GM23338 (cell line): Measurements from ENCODE around the gene CYP51A1. TPM values are rescaled to one million over a fixed set of nuclear protein-coding genes. Genes with fewer than 3 reads are reported as not detected.

Experiments
- ATAC-seq: fragments of 200-7000 bp; cut with Tn5 transposase; 3 replicates; pipeline ENCODE4 v1.9.1; 2020
- DNase-seq: peaks from one replicate; pipeline ENCODE4 v3.0.0-alpha.2; 2015; ENCODE audit warnings: low spot score
- H2AFZ ChIP-seq: fragments of 200-600 bp; sonication (generic); 2 replicates; pipeline ENCODE4 v1.8.0; 2016; ENCODE audit warnings: antibody characterized with exemption, mild to moderate bottlenecking, moderate library complexity
- H3F3A ChIP-seq: fragments of 200-600 bp; sonication (generic); replicated peaks from 2 replicates; pipeline ENCODE4 v1.8.0; 2017; ENCODE audit warnings: antibody characterized with exemption, mixed run types, low read depth
- H3K27ac ChIP-seq: fragments of 200-600 bp; sonication (generic); 2 replicates; pipeline ENCODE4 v1.6.1; 2016; ENCODE audit warnings: low read depth
- H3K27me3 ChIP-seq: fragments of 200-600 bp; sonication (generic); 2 replicates; pipeline ENCODE4 v1.8.0; 2016; ENCODE audit warnings: mild to moderate bottlenecking, mixed run types, moderate library complexity; ENCODE audit not compliant: insufficient read depth
- H3K36me3 ChIP-seq: fragments of 200-600 bp; sonication (generic); 2 replicates; pipeline ENCODE4 v1.8.0; 2016; ENCODE audit warnings: mild to moderate bottlenecking; ENCODE audit not compliant: insufficient read depth
- H3K4me1 ChIP-seq: fragments of 200-600 bp; sonication (generic); 2 replicates; pipeline ENCODE4 v1.8.0; 2016; ENCODE audit warnings: mild to moderate bottlenecking, moderate library complexity; ENCODE audit not compliant: insufficient read depth
- H3K4me2 ChIP-seq: fragments of 200-600 bp; sonication (generic); 2 replicates; pipeline ENCODE4 v1.7.1; 2017; ENCODE audit warnings: mixed run types
- H3K4me3 ChIP-seq: fragments of 200-600 bp; sonication (generic); 2 replicates; pipeline ENCODE4 v1.6.1; 2016; ENCODE audit warnings: mixed run types
- H3K79me2 ChIP-seq: fragments of 200-600 bp; sonication (generic); replicated peaks from 2 replicates; pipeline ENCODE4 v1.8.0; 2017; ENCODE audit warnings: mild to moderate bottlenecking; ENCODE audit not compliant: insufficient read depth
- H3K9me2 ChIP-seq: fragments of 200-600 bp; sonication (generic); 2 replicates; pipeline ENCODE4 v1.8.0; 2017; ENCODE audit not compliant: insufficient read depth
- H4K20me1 ChIP-seq: fragments of 200-600 bp; sonication (generic); replicated peaks from 2 replicates; pipeline ENCODE4 v1.8.0; 2017; ENCODE audit warnings: mild to moderate bottlenecking; ENCODE audit not compliant: insufficient read depth
- H3K27ac Mint-ChIP-seq: 2 replicates; pipeline ENCODE4 v1.8.0; 2020; ENCODE audit warnings: inconsistent platforms, mild to moderate bottlenecking, moderate library complexity, mixed read lengths
- H3K27me3 Mint-ChIP-seq: 3 replicates; pipeline ENCODE4 v1.8.0; 2022; ENCODE audit warnings: low read depth, mild to moderate bottlenecking, moderate library complexity, mixed read lengths, inconsistent platforms; ENCODE audit not compliant: insufficient read depth, poor library complexity
- H3K36me3 Mint-ChIP-seq: 3 replicates; pipeline ENCODE4 v1.8.0; 2021; ENCODE audit warnings: low read depth, mild to moderate bottlenecking, inconsistent platforms, moderate library complexity, mixed read lengths
- H3K4me1 Mint-ChIP-seq: 3 replicates; pipeline ENCODE4 v1.8.0; 2020; ENCODE audit warnings: mild to moderate bottlenecking, inconsistent platforms, mixed read lengths
- H3K4me3 Mint-ChIP-seq: 3 replicates; pipeline ENCODE4 v1.8.0; 2021; ENCODE audit warnings: moderate library complexity, mild to moderate bottlenecking, inconsistent platforms, mixed read lengths
- H3K9me3 Mint-ChIP-seq: 3 replicates; pipeline ENCODE4 v1.8.0; 2020; ENCODE audit warnings: moderate library complexity, mild to moderate bottlenecking, inconsistent platforms, mixed read lengths
- CREB1 ChIP-seq: fragments of 250-450 bp; sonication (Bioruptor Pico); IDR thresholded peaks from 2 replicates; pipeline ENCODE4 v1.5.0; 2020; ENCODE audit warnings: low read depth, mild to moderate bottlenecking, moderate library complexity
- EZH2 ChIP-seq: fragments of 200-600 bp; sonication (generic); IDR thresholded peaks from one replicate; pipeline ENCODE4 v1.8.0; 2017; ENCODE audit warnings: antibody characterized with exemption, mild to moderate bottlenecking, low read depth; ENCODE audit not compliant: unreplicated experiment
- EZH2phosphoT487 ChIP-seq: fragments of 200-600 bp; sonication (generic); IDR thresholded peaks from one replicate; pipeline ENCODE4 v1.8.1; 2018; ENCODE audit warnings: antibody characterized with exemption; ENCODE audit not compliant: unreplicated experiment
- JUNB ChIP-seq: IDR thresholded peaks from one replicate; pipeline ENCODE4 v1.6.1; 2016; ENCODE audit warnings: antibody characterized with exemption; ENCODE audit not compliant: unreplicated experiment
- NANOG ChIP-seq: IDR thresholded peaks from 2 replicates; pipeline ENCODE4 v1.6.1; 2016; ENCODE audit warnings: antibody characterized with exemption, borderline replicate concordance
- POLR2AphosphoS5 ChIP-seq: IDR thresholded peaks from 2 replicates; pipeline ENCODE4 v1.6.1; 2016; ENCODE audit warnings: antibody characterized with exemption, low read depth
- ZNF331 ChIP-seq: fragments of 250-450 bp; sonication (Bioruptor Pico); IDR thresholded peaks from 2 replicates; pipeline ENCODE4 v1.5.0; 2020; ENCODE audit warnings: low read depth, mild to moderate bottlenecking, moderate library complexity
- polyA plus RNA-seq: library from polyadenylated mRNA; unstranded; fragments of >200 nt; fragmentation: Nextera tagmentation; extraction: Ambion mirVana; gene quantifications from 2 replicates; pipeline ENCODE4 v1.2.1, GENCODE V29; 2016
- total RNA-seq: library from RNA; depleted of rRNA; stranded (reverse); fragments of >200 nt; shearing (Covaris generic); gene quantifications from 2 replicates; pipeline ENCODE4 v1.2.3, GENCODE V29; 2014
- TF ChIP-seq, protein P1 (sequence below): fragments of 250-450 bp; sonication (Bioruptor Pico); IDR thresholded peaks from 2 replicates; pipeline ENCODE4 v1.5.0; 2020; ENCODE audit warnings: mild to moderate bottlenecking, moderate library complexity
- TF ChIP-seq, protein P2 (sequence below), 2 experiments: fragments of 200-600 bp in 1 of 2; sonication (generic) in 1 of 2; conservative IDR thresholded peaks; 2 replicates each; pipeline versions ENCODE4 v1.5.1 to v1.6.1; 2016 to 2017; ENCODE audit warnings: antibody characterized with exemption in 2 of 2, low read depth in 2 of 2, mild to moderate bottlenecking in 2 of 2, moderate library complexity in 1 of 2
- TF ChIP-seq, protein P3 (sequence below): IDR thresholded peaks from one replicate; pipeline ENCODE4 v1.6.1; 2018; ENCODE audit warnings: antibody characterized with exemption; ENCODE audit not compliant: unreplicated experiment
- TF ChIP-seq, protein P4 (sequence below): IDR thresholded peaks from 2 replicates; pipeline ENCODE4 v1.6.1; 2016; ENCODE audit warnings: antibody characterized with exemption

The CYP51A1 gene
- total and polyA plus RNA-seq, 2 experiments from 2014 or later = 65.6 to 163 TPM

DNA sequence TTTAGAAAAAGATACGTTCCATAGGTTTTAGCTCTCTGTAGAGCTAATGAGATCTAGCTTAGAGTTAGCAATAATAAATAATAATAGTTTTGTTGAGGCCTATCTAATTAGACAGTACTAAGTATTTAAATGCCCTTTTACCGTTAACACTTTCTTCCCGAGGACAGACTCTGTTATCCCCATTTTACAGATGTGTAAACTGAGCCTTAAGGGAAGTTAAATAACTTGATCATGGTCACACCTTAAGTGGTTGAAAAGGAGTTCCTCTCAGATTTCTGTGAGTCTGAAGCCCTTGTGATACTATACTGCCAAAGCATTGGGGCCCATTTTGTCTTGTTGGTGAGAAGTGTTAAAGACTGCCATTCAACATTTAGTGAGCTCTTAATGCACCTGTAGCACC, 61.6 kb downstream of the CYP51A1 start (continued):
- TF ChIP-seq, protein P1, sequence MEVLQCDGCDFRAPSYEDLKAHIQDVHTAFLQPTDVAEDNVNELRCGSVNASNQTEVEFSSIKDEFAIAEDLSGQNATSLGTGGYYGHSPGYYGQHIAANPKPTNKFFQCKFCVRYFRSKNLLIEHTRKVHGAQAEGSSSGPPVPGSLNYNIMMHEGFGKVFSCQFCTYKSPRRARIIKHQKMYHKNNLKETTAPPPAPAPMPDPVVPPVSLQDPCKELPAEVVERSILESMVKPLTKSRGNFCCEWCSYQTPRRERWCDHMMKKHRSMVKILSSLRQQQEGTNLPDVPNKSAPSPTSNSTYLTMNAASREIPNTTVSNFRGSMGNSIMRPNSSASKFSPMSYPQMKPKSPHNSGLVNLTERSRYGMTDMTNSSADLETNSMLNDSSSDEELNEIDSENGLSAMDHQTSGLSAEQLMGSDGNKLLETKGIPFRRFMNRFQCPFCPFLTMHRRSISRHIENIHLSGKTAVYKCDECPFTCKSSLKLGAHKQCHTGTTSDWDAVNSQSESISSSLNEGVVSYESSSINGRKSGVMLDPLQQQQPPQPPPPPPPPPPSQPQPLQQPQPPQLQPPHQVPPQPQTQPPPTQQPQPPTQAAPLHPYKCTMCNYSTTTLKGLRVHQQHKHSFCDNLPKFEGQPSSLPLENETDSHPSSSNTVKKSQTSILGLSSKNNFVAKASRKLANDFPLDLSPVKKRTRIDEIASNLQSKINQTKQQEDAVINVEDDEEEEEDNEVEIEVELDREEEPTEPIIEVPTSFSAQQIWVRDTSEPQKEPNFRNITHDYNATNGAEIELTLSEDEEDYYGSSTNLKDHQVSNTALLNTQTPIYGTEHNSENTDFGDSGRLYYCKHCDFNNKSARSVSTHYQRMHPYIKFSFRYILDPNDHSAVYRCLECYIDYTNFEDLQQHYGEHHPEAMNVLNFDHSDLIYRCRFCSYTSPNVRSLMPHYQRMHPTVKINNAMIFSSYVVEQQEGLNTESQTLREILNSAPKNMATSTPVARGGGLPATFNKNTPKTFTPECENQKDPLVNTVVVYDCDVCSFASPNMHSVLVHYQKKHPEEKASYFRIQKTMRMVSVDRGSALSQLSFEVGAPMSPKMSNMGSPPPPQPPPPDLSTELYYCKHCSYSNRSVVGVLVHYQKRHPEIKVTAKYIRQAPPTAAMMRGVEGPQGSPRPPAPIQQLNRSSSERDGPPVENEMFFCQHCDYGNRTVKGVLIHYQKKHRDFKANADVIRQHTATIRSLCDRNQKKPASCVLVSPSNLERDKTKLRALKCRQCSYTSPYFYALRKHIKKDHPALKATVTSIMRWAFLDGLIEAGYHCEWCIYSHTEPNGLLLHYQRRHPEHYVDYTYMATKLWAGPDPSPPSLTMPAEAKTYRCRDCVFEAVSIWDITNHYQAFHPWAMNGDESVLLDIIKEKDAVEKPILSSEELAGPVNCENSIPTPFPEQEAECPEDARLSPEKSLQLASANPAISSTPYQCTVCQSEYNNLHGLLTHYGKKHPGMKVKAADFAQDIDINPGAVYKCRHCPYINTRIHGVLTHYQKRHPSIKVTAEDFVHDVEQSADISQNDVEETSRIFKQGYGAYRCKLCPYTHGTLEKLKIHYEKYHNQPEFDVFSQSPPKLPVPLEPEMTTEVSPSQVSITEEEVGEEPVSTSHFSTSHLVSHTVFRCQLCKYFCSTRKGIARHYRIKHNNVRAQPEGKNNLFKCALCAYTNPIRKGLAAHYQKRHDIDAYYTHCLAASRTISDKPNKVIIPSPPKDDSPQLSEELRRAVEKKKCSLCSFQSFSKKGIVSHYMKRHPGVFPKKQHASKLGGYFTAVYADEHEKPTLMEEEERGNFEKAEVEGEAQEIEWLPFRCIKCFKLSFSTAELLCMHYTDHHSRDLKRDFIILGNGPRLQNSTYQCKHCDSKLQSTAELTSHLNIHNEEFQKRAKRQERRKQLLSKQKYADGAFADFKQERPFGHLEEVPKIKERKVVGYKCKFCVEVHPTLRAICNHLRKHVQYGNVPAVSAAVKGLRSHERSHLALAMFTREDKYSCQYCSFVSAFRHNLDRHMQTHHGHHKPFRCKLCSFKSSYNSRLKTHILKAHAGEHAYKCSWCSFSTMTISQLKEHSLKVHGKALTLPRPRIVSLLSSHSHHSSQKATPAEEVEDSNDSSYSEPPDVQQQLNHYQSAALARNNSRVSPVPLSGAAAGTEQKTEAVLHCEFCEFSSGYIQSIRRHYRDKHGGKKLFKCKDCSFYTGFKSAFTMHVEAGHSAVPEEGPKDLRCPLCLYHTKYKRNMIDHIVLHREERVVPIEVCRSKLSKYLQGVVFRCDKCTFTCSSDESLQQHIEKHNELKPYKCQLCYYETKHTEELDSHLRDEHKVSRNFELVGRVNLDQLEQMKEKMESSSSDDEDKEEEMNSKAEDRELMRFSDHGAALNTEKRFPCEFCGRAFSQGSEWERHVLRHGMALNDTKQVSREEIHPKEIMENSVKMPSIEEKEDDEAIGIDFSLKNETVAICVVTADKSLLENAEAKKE (CRISPR knock-in tag) = no peak
- no peak for TF ChIP-seq CREB1

DNA sequence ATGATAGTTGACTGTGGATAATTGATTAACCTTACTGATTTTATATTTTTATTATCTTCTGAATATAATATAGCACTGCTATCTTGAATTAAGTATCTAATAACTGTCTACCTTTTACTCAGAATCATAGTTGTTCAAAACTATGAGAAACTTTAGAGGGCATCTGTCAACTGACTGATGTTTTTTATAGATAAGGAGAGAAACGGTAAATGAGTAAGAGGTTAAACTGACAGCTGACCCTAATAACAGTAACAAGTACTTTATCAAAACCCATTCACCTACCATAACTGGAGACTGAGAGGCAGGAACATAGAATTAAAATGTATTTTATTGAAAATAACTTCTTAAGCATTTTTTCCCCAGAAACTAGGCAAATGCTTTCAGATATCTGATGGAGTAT, 62.2 kb downstream of the CYP51A1 start:
- no peak for DNase-seq
- Mint-ChIP-seq H3K27me3 (no peaks in the 10 kb centered on the region), H3K9me3 (no peaks in the 10 kb centered on the region), H3K4me1 (no peaks in the 10 kb centered on the region), H3K4me3 (no peak overlapping the region), H3K27ac (no peak overlapping the region), H3K36me3 (peaks cover 17% of the 10 kb centered on the region; the same call in 2 of the 3 replicates)
- Histone ChIP-seq H3K4me3 (no peak overlapping the region), H3K27ac (no peak overlapping the region), H3K27me3 (no peaks in the 10 kb centered on the region), H3F3A (no peaks in the 10 kb centered on the region), H2AFZ (no peak overlapping the region), H4K20me1 (no peaks in the 10 kb centered on the region), H3K9me2 (no peaks in the 10 kb centered on the region), H3K36me3 (peaks cover 3% of the 10 kb centered on the region; the same call in 1 of the 2 replicates), H3K4me2 (no peak overlapping the region), H3K79me2 (no peaks in the 10 kb centered on the region), H3K4me1 (no peaks in the 10 kb centered on the region)
- ATAC-seq = no peak
- TF ChIP-seq JUNB (no peak), POLR2AphosphoS5 (no peak), EZH2 (no peak), ZNF331 (CRISPR knock-in tag) (no peak), CREB1 (no peak), EZH2phosphoT487 (no peak), NANOG (no peak)
- TF ChIP-seq, protein P2, sequence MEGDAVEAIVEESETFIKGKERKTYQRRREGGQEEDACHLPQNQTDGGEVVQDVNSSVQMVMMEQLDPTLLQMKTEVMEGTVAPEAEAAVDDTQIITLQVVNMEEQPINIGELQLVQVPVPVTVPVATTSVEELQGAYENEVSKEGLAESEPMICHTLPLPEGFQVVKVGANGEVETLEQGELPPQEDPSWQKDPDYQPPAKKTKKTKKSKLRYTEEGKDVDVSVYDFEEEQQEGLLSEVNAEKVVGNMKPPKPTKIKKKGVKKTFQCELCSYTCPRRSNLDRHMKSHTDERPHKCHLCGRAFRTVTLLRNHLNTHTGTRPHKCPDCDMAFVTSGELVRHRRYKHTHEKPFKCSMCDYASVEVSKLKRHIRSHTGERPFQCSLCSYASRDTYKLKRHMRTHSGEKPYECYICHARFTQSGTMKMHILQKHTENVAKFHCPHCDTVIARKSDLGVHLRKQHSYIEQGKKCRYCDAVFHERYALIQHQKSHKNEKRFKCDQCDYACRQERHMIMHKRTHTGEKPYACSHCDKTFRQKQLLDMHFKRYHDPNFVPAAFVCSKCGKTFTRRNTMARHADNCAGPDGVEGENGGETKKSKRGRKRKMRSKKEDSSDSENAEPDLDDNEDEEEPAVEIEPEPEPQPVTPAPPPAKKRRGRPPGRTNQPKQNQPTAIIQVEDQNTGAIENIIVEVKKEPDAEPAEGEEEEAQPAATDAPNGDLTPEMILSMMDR (conservative IDR thresholded peaks at IDR 0.05; ENCODE audit: low read depth in 2 of 2) = no peak
- TF ChIP-seq, protein P3, sequence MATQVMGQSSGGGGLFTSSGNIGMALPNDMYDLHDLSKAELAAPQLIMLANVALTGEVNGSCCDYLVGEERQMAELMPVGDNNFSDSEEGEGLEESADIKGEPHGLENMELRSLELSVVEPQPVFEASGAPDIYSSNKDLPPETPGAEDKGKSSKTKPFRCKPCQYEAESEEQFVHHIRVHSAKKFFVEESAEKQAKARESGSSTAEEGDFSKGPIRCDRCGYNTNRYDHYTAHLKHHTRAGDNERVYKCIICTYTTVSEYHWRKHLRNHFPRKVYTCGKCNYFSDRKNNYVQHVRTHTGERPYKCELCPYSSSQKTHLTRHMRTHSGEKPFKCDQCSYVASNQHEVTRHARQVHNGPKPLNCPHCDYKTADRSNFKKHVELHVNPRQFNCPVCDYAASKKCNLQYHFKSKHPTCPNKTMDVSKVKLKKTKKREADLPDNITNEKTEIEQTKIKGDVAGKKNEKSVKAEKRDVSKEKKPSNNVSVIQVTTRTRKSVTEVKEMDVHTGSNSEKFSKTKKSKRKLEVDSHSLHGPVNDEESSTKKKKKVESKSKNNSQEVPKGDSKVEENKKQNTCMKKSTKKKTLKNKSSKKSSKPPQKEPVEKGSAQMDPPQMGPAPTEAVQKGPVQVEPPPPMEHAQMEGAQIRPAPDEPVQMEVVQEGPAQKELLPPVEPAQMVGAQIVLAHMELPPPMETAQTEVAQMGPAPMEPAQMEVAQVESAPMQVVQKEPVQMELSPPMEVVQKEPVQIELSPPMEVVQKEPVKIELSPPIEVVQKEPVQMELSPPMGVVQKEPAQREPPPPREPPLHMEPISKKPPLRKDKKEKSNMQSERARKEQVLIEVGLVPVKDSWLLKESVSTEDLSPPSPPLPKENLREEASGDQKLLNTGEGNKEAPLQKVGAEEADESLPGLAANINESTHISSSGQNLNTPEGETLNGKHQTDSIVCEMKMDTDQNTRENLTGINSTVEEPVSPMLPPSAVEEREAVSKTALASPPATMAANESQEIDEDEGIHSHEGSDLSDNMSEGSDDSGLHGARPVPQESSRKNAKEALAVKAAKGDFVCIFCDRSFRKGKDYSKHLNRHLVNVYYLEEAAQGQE = no peak
- TF ChIP-seq, protein P4, sequence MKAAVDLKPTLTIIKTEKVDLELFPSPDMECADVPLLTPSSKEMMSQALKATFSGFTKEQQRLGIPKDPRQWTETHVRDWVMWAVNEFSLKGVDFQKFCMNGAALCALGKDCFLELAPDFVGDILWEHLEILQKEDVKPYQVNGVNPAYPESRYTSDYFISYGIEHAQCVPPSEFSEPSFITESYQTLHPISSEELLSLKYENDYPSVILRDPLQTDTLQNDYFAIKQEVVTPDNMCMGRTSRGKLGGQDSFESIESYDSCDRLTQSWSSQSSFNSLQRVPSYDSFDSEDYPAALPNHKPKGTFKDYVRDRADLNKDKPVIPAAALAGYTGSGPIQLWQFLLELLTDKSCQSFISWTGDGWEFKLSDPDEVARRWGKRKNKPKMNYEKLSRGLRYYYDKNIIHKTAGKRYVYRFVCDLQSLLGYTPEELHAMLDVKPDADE = no peak
